Cortex of kidney (tissue), 1 donor: ENCODE measurements around the gene ARSJ.

Source experiments
- DNase-seq: peaks from one replicate; lab custom pipeline; 2025; lab: John Stamatoyannopoulos, UW

Gene ARSJ

GRCh38 chr4:113987382-113987941 is 8.0 kb upstream of the ARSJ start:
- DNase-seq, result no peak

GRCh38 chr4:113982181-113982580 is 2.7 kb upstream of the ARSJ start:
- no peak for DNase-seq

- DNase-seq, result no peak
Measured at GRCh38 chr4:113981591-113981990, 2.1 kb upstream of the ARSJ start.

GRCh38 chr4:113979905-113980615 is 613 bp upstream of the ARSJ start:
- no peak for DNase-seq

GRCh38 chr4:113978561-113979147 is 793 bp downstream of the ARSJ start:
- DNase-seq, result no peak

- DNase-seq, result no peak
Measured at GRCh38 chr4:113978105-113978504, 1.3 kb downstream of the ARSJ start.

GRCh38 chr4:113977526-113977855 is 2.0 kb downstream of the ARSJ start:
- DNase-seq, result no peak

- no peak for DNase-seq
Measured at GRCh38 chr4:113976741-113977525, 2.5 kb downstream of the ARSJ start.

- DNase-seq, result no peak
Measured at GRCh38 chr4:113975578-113975977, 3.9 kb downstream of the ARSJ start.

- DNase-seq, result no peak
Measured at GRCh38 chr4:113974467-113974866, 5.0 kb downstream of the ARSJ start.

- no peak for DNase-seq
Measured at GRCh38 chr4:113973345-113973744, 6.1 kb downstream of the ARSJ start.

- no peak for DNase-seq
Measured at GRCh38 chr4:113972781-113973180, 6.7 kb downstream of the ARSJ start.

GRCh38 chr4:113971706-113972360 is 7.6 kb downstream of the ARSJ start:
- DNase-seq, result no peak

- DNase-seq, result no peak
Measured at GRCh38 chr4:113969709-113970334, 9.6 kb downstream of the ARSJ start.

- no peak for DNase-seq
Measured at GRCh38 chr4:113968473-113968872, 11.0 kb downstream of the ARSJ start.

- DNase-seq, result no peak
Measured at GRCh38 chr4:113967687-113968086, 11.8 kb downstream of the ARSJ start.

- DNase-seq, result no peak
Measured at GRCh38 chr4:113962719-113963265, 16.7 kb downstream of the ARSJ start.

- no peak for DNase-seq
Measured at GRCh38 chr4:113962016-113962347, 17.5 kb downstream of the ARSJ start.

- DNase-seq, result no peak
Measured at GRCh38 chr4:113960684-113961321, 18.6 kb downstream of the ARSJ start.

- DNase-seq, result no peak
Measured at GRCh38 chr4:113959539-113959937, 19.9 kb downstream of the ARSJ start.
